IMR-90 (cell line): ENCODE data around the gene RHO. TPM values are rescaled to one million over a fixed set of nuclear protein-coding genes. Genes with fewer than 3 reads are reported as not detected.

Experiments
- ATAC-seq: fragments of 200-7000 bp; cut with Tn5 transposase; 2 replicates; pipeline ENCODE4 v1.9.1; 2020; ENCODE audit warnings: low read depth, mild to moderate bottlenecking, moderate library complexity
- BruUV-seq: library from RNA; stranded (reverse); fragments of 400-500 nt; replicated peaks from 2 replicates; lab custom pipeline; 2021; lab: Mats Ljungman, UMichigan
- CTCF ChIA-PET: fragments of 300-600 bp; formaldehyde crosslinking; extraction: SDS; loops from one replicate; lab custom pipeline; 2021; ENCODE audit warnings: antibody characterized with exemption; lab: Yijun Ruan, JAX
- POLR2A ChIA-PET: fragments of 300-600 bp; sonication (Branson Sonifier 250); formaldehyde crosslinking; loops from one replicate; lab custom pipeline; 2022; ENCODE audit warnings: antibody characterized with exemption; ENCODE audit not compliant: unreplicated experiment; lab: Charles Lee
- DNase-seq: peaks from one replicate; pipeline ENCODE4 v3.0.0; 2013
- H2AFZ ChIP-seq: replicated peaks from 2 replicates; pipeline ENCODE3; 2013; ENCODE audit warnings: low read length, mild to moderate bottlenecking; ENCODE audit not compliant: poor library complexity
- H2AK5ac ChIP-seq: 2 replicates; pipeline ENCODE4 v1.6.1; 2013; ENCODE audit warnings: low read depth, low read length, inconsistent platforms
- H2AK9ac ChIP-seq: replicated peaks from 2 replicates; pipeline ENCODE3; 2013; ENCODE audit warnings: mild to moderate bottlenecking, low read depth, low read length, moderate library complexity; ENCODE audit not compliant: poor library complexity
- H2BK120ac ChIP-seq: 2 replicates; pipeline ENCODE4 v1.6.1; 2013; ENCODE audit warnings: low read depth, low read length, inconsistent platforms
- H2BK15ac ChIP-seq: 3 replicates; pipeline ENCODE4 v1.6.1; 2013; ENCODE audit warnings: low read depth, low read length, inconsistent platforms
- H2BK20ac ChIP-seq: 2 replicates; pipeline ENCODE4 v1.6.1; 2013; ENCODE audit warnings: low read depth, mild to moderate bottlenecking, inconsistent platforms, low read length, moderate library complexity
- H2BK5ac ChIP-seq: 2 replicates; pipeline ENCODE4 v1.6.1; 2013; ENCODE audit warnings: mild to moderate bottlenecking, low read depth, low read length, inconsistent platforms; ENCODE audit not compliant: poor library complexity, severe bottlenecking
- H3K14ac ChIP-seq: replicated peaks from 2 replicates; pipeline ENCODE4 v1.6.1; 2013; ENCODE audit warnings: low read depth, low read length, inconsistent platforms
- H3K18ac ChIP-seq: 2 replicates; pipeline ENCODE4 v1.6.1; 2013; ENCODE audit warnings: low read depth, low read length, control low read depth
- H3K23ac ChIP-seq: 2 replicates; pipeline ENCODE4 v1.6.1; 2013; ENCODE audit warnings: low read depth, low read length, inconsistent platforms
- H3K27ac ChIP-seq: 2 replicates; pipeline ENCODE4 v1.5.1; 2013; ENCODE audit warnings: mild to moderate bottlenecking, control low read depth, low read length; ENCODE audit not compliant: insufficient read depth
- H3K27me3 ChIP-seq: 2 replicates; pipeline ENCODE4 v1.6.1; 2013; ENCODE audit warnings: low read length; ENCODE audit not compliant: control insufficient read depth, insufficient read depth
- H3K36me3 ChIP-seq: 2 replicates; pipeline ENCODE4 v1.6.1; 2013; ENCODE audit warnings: low read length, mixed read lengths; ENCODE audit not compliant: control insufficient read depth, insufficient read depth
- H3K4ac ChIP-seq: 2 replicates; pipeline ENCODE4 v1.6.1; 2013; ENCODE audit warnings: low read depth, low read length, inconsistent platforms
- H3K4me1 ChIP-seq: 2 replicates; pipeline ENCODE4 v1.6.1; 2013; ENCODE audit warnings: low read length, mixed read lengths; ENCODE audit not compliant: control insufficient read depth, insufficient read depth
- H3K4me2 ChIP-seq: 2 replicates; pipeline ENCODE4 v1.6.1; 2013; ENCODE audit warnings: low read depth, mild to moderate bottlenecking, control low read depth, low read length, moderate library complexity
- H3K4me3 ChIP-seq: 2 replicates; pipeline ENCODE4 v1.5.1; 2013; ENCODE audit warnings: low read depth, mild to moderate bottlenecking, control low read depth, low read length, moderate library complexity; ENCODE audit not compliant: insufficient read depth
- H3K56ac ChIP-seq: 2 replicates; pipeline ENCODE4 v1.6.1; 2013; ENCODE audit warnings: low read length, inconsistent platforms; ENCODE audit not compliant: insufficient read depth; ENCODE audit errors: extremely low read depth
- H3K79me1 ChIP-seq, 2 experiments: 2 replicates each; pipeline ENCODE4 v1.6.1; 2013; ENCODE audit warnings: low read length in 2 of 2, inconsistent platforms in 1 of 2, low read depth in 1 of 2
- H3K9ac ChIP-seq: 2 replicates; pipeline ENCODE4 v1.6.1; 2013; ENCODE audit warnings: low read depth, low read length, control low read depth
- H3K9me1 ChIP-seq: 2 replicates; pipeline ENCODE4 v1.6.1; 2013; ENCODE audit warnings: low read length, inconsistent platforms; ENCODE audit not compliant: insufficient read depth
- H3K9me3 ChIP-seq: 2 replicates; pipeline ENCODE4 v1.6.1; 2013; ENCODE audit warnings: low read length; ENCODE audit not compliant: control insufficient read depth, insufficient read depth
- H4K20me1 ChIP-seq: 2 replicates; pipeline ENCODE4 v1.6.1; 2013; ENCODE audit warnings: low read length, inconsistent platforms; ENCODE audit not compliant: insufficient read depth
- H4K5ac ChIP-seq: 2 replicates; pipeline ENCODE4 v1.6.1; 2013; ENCODE audit warnings: mild to moderate bottlenecking, low read depth, low read length, control low read depth
- H4K8ac ChIP-seq, 2 experiments: 2 replicates each; pipeline ENCODE4 v1.6.1; 2013; ENCODE audit warnings: low read depth in 2 of 2, low read length in 2 of 2, control low read depth in 1 of 2, inconsistent platforms in 1 of 2
- H4K91ac ChIP-seq: 2 replicates; pipeline ENCODE4 v1.6.1; 2013; ENCODE audit warnings: low read depth, low read length, inconsistent platforms; ENCODE audit not compliant: insufficient read depth
- MAFK ChIP-seq: IDR thresholded peaks from 2 replicates; pipeline ENCODE4 v1.6.1; 2012; ENCODE audit warnings: low read depth, low read length, improper control_type of control experiment
- MXI1 ChIP-seq: IDR thresholded peaks from 2 replicates; pipeline ENCODE4 v1.6.1; 2012; ENCODE audit warnings: low read depth, mild to moderate bottlenecking, low read length, moderate library complexity, borderline replicate concordance
- NFE2L2 ChIP-seq: fragments of 150-350 bp; IDR thresholded peaks from 2 replicates; pipeline ENCODE4 v1.6.1; 2016; ENCODE audit warnings: low read depth, mild to moderate bottlenecking, low read length
- POLR2A ChIP-seq: IDR thresholded peaks from 2 replicates; pipeline ENCODE4 v1.6.1; 2012; ENCODE audit warnings: mild to moderate bottlenecking, low read depth, low read length
- WGBS, 2 experiments: methylation state at CpG; one replicate each; pipeline versions ENCODE4 v1.1.5 to v1.1.7; 2013; ENCODE audit warnings: missing lambda C conversion rate in 2 of 2; ENCODE audit not compliant: insufficient read length in 1 of 2; ENCODE audit errors: extremely low coverage in 2 of 2; 5-methylcytosine and 5-hydroxymethylcytosine counted together
- dilution Hi-C: fragments of 300-500 bp; cut with HindIII; formaldehyde crosslinking; loops from one replicate; pipeline ENCODE4 v1.14.3; 2018; ENCODE audit warnings: low sequenced_read_pairs; ENCODE audit not compliant: unreplicated experiment
- in situ Hi-C: fragments of 300-500 bp; cut with MboI; formaldehyde crosslinking; loops from 3 replicates; pipeline ENCODE4 v1.14.3; 2019; ENCODE audit warnings: low sequenced_read_pairs, inconsistent platforms, mixed read lengths
- intact Hi-C: fragments of 100-400 bp; cut with micrococcal nuclease; formaldehyde crosslinking; loops from 2 replicates; pipeline ENCODE4 v1.10.0; 2022
- polyA plus RNA-seq, 3 experiments: library from polyadenylated mRNA; depleted of rRNA; stranded (reverse); fragments of >200 nt; gene quantifications; 2 replicates each; pipeline ENCODE4 v1.2.3, GENCODE V29; 2012; ENCODE audit warnings: low replicate concordance in 1 of 3
- total RNA-seq: library from RNA; depleted of rRNA; stranded (reverse); fragments of >200 nt; gene quantifications from 2 replicates; pipeline ENCODE4 v1.2.3, GENCODE V29; 2012

RHO gene
- total and polyA plus RNA-seq, 2 of the 4 experiments (the other 2 are of a cell fraction) = not detected

GRCh38 chr3:129520960-129521359, 7.5 kb upstream of the RHO start:
- Histone ChIP-seq H3K23ac (no peak overlapping the region), H3K4ac (no peak overlapping the region), H3K4me1 (peaks cover 2% of the 10 kb centered on the region; the same call in 1 of the 2 replicates), H4K8ac (no peak overlapping the region), H3K14ac (no peak overlapping the region), H3K18ac (no peak overlapping the region), H3K27ac (no peak overlapping the region), H2BK5ac (no peak overlapping the region), H2BK15ac (no peak overlapping the region), H3K4me3 (no peak overlapping the region), H3K9me3 (no peaks in the 10 kb centered on the region), H2AFZ (no peak overlapping the region), H2AK9ac (no peak overlapping the region), H2BK20ac (no peak overlapping the region), H3K56ac (no peak overlapping the region), H3K36me3 (peaks cover 9% of the 10 kb centered on the region; the same call in 1 of the 2 replicates), H3K9ac (no peak overlapping the region), H4K91ac (no peak overlapping the region), H4K20me1 (no peaks in the 10 kb centered on the region), H4K5ac (no peak overlapping the region), H3K27me3 (no peaks in the 10 kb centered on the region), H3K9me1 (peaks cover 3% of the 10 kb centered on the region; the same call in 1 of the 2 replicates), H3K4me2 (no peak overlapping the region), H2AK5ac (no peak overlapping the region), H2BK120ac (no peak overlapping the region), H3K79me1 (no peaks in the 10 kb centered on the region)
- in situ Hi-C loops = no loop called here
- POLR2A ChIA-PET = no interaction called here
- no TSS peak for BruUV-seq
- DNase-seq = peak; percentile 10
- CTCF ChIA-PET = no interaction called here
- no peak for TF ChIP-seq POLR2A
- no peak for TF ChIP-seq NFE2L2
- TF ChIP-seq MXI1 = no peak
- no peak for TF ChIP-seq MAFK
- intact Hi-C loops = no loop called here
- no CpG with 5 or more reads among the region's 4 CpGs for WGBS, 2 experiments
- ATAC-seq = no peak
- dilution Hi-C loops = no loop called here
